ENCODE data around the gene B3GNT4. TPM values are rescaled to one million over a fixed set of nuclear protein-coding genes. Genes with fewer than 3 reads are reported as not detected.
"Not testable (repeated sequence)": the region's sequence is repeated elsewhere in the genome, so short reads cannot be mapped to it uniquely, and the experiment has no call there.

B3GNT4 gene
- total RNA-seq, 6 donors from 2014 or later: 0.24 to 0.44 (median 0.29) TPM; not detected in 3

DNA sequence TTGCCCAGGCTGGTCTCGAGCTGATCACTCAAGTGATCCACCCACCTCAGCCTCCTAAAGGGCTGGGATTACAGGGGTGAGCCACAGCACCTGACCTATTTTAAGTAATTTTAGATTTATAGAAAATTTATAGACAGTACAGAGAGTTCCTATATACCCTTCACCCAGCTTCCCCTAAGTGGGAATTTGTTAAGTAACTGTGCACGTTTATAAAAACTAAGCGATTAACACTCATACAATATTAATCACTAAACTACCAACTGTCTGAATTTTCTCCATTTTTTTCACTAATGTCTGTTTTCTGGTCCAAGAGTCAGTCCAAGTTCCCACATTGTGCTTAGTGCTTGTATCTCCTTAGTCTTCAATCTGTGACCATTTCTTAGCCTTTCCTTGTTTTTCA lies 35.0 kb upstream of the B3GNT4 start:
- H3K27ac ChIP-seq: no peak overlapping the region
- TF ChIP-seq EP300 (IDR thresholded peaks at IDR 0.05): no peak
- TF ChIP-seq POLR2AphosphoS5 (IDR thresholded peaks at IDR 0.05): no peak
- TF ChIP-seq, protein P1, sequence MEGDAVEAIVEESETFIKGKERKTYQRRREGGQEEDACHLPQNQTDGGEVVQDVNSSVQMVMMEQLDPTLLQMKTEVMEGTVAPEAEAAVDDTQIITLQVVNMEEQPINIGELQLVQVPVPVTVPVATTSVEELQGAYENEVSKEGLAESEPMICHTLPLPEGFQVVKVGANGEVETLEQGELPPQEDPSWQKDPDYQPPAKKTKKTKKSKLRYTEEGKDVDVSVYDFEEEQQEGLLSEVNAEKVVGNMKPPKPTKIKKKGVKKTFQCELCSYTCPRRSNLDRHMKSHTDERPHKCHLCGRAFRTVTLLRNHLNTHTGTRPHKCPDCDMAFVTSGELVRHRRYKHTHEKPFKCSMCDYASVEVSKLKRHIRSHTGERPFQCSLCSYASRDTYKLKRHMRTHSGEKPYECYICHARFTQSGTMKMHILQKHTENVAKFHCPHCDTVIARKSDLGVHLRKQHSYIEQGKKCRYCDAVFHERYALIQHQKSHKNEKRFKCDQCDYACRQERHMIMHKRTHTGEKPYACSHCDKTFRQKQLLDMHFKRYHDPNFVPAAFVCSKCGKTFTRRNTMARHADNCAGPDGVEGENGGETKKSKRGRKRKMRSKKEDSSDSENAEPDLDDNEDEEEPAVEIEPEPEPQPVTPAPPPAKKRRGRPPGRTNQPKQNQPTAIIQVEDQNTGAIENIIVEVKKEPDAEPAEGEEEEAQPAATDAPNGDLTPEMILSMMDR (IDR thresholded peaks at IDR 0.05): no peak
- TF ChIP-seq POLR2A (IDR thresholded peaks at IDR 0.05): no peak

DNA sequence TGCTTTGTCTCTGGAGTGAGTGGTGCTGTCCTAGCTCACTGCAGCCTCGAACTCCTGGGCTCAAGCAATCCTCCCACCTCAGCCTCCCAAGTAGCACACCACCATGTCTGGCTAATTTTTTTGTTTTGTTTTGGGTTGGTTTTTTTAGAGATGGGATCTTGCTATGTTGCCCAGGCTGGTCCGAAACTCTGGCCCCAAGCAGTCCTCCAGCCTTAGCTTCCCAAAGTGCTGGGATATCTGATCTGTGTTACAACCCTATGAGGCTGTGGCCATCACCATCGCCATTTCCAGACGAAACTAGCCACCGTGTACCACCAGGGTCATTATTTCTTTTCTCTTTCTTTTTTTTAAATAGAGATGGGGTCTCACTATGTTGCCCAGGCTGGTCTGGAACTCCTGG lies 32.1 kb upstream of the B3GNT4 start:
- H3K27ac ChIP-seq: no peak overlapping the region
- WGBS, 2 donors: 86% methylated on average over 5 of the region's 5 CpGs
- H3K4me3 ChIP-seq: no peak overlapping the region
- no peak for DNase-seq
- no peaks in the 10 kb centered on the region for H3K4me1 ChIP-seq
- ATAC-seq (ENCODE audit: low FRiP score in 2 of 2): no peak
- no peaks in the 10 kb centered on the region for H3K36me3 ChIP-seq
- H3K27me3 ChIP-seq: no peaks in the 10 kb centered on the region
- H3K9me3 ChIP-seq: no peaks in the 10 kb centered on the region
- TF ChIP-seq EP300 (IDR thresholded peaks at IDR 0.05) (no peak), POLR2A (IDR thresholded peaks at IDR 0.05) (no peak), POLR2AphosphoS5 (IDR thresholded peaks at IDR 0.05) (no peak)
- TF ChIP-seq, protein P1 (IDR thresholded peaks at IDR 0.05): no peak

More for the DNA sequence above, 35.0 kb upstream of the B3GNT4 start:
- no peak for DNase-seq
- H3K9me3 ChIP-seq: no peaks in the 10 kb centered on the region
- no peaks in the 10 kb centered on the region for H3K27me3 ChIP-seq
- no peaks in the 10 kb centered on the region for H3K4me1 ChIP-seq
- H3K36me3 ChIP-seq: no peaks in the 10 kb centered on the region
- no peak overlapping the region for H3K4me3 ChIP-seq
- ATAC-seq (ENCODE audit: low FRiP score in 2 of 2): no peak
- 91 to 97% methylated on average over 3 of the region's 3 CpGs for WGBS, 2 donors

DNA sequence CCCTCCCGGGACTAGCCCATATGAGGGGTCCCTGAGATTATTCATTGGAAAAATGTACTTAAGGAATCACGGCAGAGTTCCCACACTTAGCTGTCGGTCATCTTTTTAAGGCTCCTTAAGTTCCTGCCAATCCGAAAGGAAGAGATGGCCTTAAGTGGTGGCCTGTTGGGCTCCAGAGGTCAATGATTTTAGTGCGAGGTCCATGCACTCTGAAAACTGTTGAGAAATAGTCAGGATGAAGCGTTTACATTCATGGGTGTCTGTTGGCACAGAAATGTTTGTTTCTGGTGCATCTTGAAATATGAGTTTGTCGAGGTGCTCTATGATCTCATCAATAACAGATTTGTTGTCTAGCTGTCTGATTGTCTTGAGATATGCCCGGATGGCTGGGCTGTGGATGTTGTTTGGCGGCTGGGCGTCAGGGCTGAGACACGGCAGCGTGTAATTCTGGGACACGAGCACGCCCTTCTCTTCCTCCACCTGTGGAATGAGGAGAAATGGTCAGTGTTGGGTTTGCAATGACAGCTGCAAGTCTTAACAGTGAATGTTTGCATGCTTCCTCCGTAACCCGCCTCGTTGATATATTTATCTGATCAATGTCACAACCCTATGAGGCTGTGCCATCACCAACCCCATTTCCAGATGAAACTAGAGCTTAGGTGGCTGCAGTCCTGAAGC lies 31.1 kb upstream of the B3GNT4 start:
- Histone ChIP-seq H3K4me3 (no peak overlapping the region), H3K27me3 (no peaks in the 10 kb centered on the region), H3K27ac (no peak overlapping the region), H3K9me3 (no peaks in the 10 kb centered on the region), H3K36me3 (no peaks in the 10 kb centered on the region), H3K4me1 (no peaks in the 10 kb centered on the region)
- TF ChIP-seq POLR2AphosphoS5 (IDR thresholded peaks at IDR 0.05) (no peak), POLR2A (IDR thresholded peaks at IDR 0.05) (no peak), EP300 (IDR thresholded peaks at IDR 0.05) (no peak)
- TF ChIP-seq, protein P1 (IDR thresholded peaks at IDR 0.05): no peak
- no peak for ATAC-seq (ENCODE audit: low FRiP score in 2 of 2)
- DNase-seq: no peak
- WGBS, 2 donors: 67 to 77% methylated on average over 17 of the region's 17 CpGs

DNA sequence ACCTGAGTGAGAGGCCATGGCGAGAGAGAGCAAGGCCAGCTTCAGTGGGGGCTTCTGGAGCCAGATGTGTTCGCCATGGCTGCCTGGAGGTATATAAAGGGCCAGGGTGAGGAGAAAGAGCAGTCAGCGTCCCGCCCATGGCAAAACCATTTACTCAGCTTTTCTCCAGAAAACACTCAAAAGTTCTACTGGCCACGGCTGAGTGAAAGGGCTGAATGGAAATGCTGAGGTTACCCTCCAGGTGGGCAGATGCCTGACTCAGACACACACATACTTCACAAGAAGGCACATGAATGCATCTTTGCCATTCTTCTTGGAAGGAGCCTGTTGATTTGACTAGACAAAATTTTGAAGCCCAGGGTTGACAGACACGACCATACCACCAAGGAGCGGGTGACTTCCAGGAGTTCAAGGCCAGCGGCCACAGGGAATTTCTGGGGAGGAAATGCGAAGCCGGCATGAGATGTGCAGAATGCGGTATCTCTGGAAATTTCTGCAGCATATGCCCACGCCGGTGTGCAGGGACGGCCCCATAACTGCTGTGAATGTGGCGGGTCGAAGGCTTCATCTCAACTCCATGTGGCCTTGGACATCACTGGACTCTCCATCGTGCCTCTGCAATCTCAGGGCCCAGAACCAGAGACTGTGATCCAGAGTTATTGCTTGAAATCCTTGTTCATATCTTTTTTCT lies 29.2 kb upstream of the B3GNT4 start, which contains the start of gene IL31:
IL31 (minus strand) TSS at position 67 of the 691 bp plus-strand sequence; CDS start at position 18, 49 bp downstream.
- Histone ChIP-seq H3K27ac (no peak within 1 kb of the TSS), H3K9me3 (no peaks in the 10 kb centered on the region), H3K4me3 (no peak within 1 kb of the TSS), H3K36me3 (no peaks in the 10 kb centered on the region), H3K27me3 (no peaks in the 10 kb centered on the region), H3K4me1 (no peaks in the 10 kb centered on the region)
- ATAC-seq (ENCODE audit: low FRiP score in 2 of 2) (no peak), DNase-seq (no peak)
- WGBS, 2 donors: 82 to 91% methylated on average over 17 of the region's 17 CpGs
- no peak for TF ChIP-seq POLR2A (IDR thresholded peaks at IDR 0.05)
- TF ChIP-seq, protein P1 (IDR thresholded peaks at IDR 0.05): no peak
- TF ChIP-seq EP300 (IDR thresholded peaks at IDR 0.05): no peak
- TF ChIP-seq POLR2AphosphoS5 (IDR thresholded peaks at IDR 0.05): no peak

DNA sequence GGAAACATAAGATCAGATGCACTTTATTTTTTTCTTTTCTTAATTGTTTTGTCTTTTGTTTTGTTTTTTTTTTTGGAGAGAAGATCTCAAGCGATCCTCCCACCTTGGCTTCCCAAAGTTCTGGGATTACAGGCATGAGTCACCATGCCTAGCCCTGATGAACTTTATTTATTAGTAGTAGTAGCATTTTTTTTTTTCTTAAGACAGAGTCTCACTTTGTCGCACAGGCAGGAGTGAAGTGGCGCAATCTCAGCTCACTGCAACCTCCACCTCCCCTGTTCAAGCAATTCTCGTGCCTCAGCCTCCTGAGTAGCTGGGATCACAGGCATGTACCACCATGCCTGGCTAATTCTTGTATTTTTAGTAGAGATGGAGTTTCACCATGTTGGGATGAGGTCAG lies 27.0 kb upstream of the B3GNT4 start:
- H3K27ac ChIP-seq; ATAC-seq (ENCODE audit: low FRiP score in 2 of 2); H3K4me3 ChIP-seq; H3K9me3 ChIP-seq; H3K4me1 ChIP-seq; H3K36me3 ChIP-seq; DNase-seq; H3K27me3 ChIP-seq: not testable (repeated sequence)
- WGBS, 2 donors: 93 to 94% methylated on average over 4 of the region's 4 CpGs
